HCT116 (cell line): Measurements from ENCODE around the gene SLC6A19.

Experiments
- CTCF ChIP-seq, 3 experiments: fragments of 200-600 bp in 1 of 3; sonication (generic) in 1 of 3; IDR thresholded peaks in 2 of 3; conservative IDR thresholded peaks in 1 of 3; 2 replicates each; pipeline ENCODE4 v1.5.1; 2012 to 2017; ENCODE audit warnings: low read depth in 2 of 3, low read length in 2 of 3, antibody characterized with exemption in 1 of 3, borderline replicate concordance in 1 of 3, control low read depth in 1 of 3, mild to moderate bottlenecking in 1 of 3, mixed read lengths in 1 of 3, mixed run types in 1 of 3, moderate library complexity in 1 of 3; ENCODE audit not compliant: insufficient read depth in 1 of 3
- EZH2 ChIP-seq: fragments of 200-600 bp; sonication (generic); IDR thresholded peaks from 2 replicates; pipeline ENCODE4 v1.6.1; 2017; ENCODE audit warnings: antibody characterized with exemption, mixed run types
- POLR2A ChIP-seq: IDR thresholded peaks from 2 replicates; pipeline ENCODE4 v1.7.0; 2011; ENCODE audit warnings: borderline replicate concordance; ENCODE audit not compliant: insufficient read depth, insufficient read length; ENCODE audit errors: extremely low read depth
- POLR2AphosphoS5 ChIP-seq: IDR thresholded peaks from 2 replicates; pipeline ENCODE4 v1.6.1; 2011; ENCODE audit warnings: mild to moderate bottlenecking, low read depth, low read length, moderate library complexity
- RAD21 ChIP-seq: IDR thresholded peaks from 2 replicates; pipeline ENCODE4 v1.6.1; 2012; ENCODE audit warnings: low read depth, mild to moderate bottlenecking
- ZFX ChIP-seq: fragments of 450-650 bp; IDR thresholded peaks from 2 replicates; pipeline ENCODE4 v1.6.1; 2017
- ZNF274 ChIP-seq: fragments of 200-500 bp; sonication (Bioruptor generic); IDR thresholded peaks from 2 replicates; pipeline ENCODE4 v1.6.1; 2014; ENCODE audit warnings: mild to moderate bottlenecking, low read depth, low read length, inconsistent platforms
- TF ChIP-seq, protein P1 (sequence below): IDR thresholded peaks from 2 replicates; pipeline ENCODE4 v1.6.1; 2012
- TF ChIP-seq, protein P2 (sequence below): IDR thresholded peaks from 2 replicates; pipeline ENCODE4 v1.6.1; 2012; ENCODE audit warnings: low read depth

GRCh38 chr5:1185038-1185627 is 16.3 kb upstream of the SLC6A19 start:
- TF ChIP-seq, protein P1, sequence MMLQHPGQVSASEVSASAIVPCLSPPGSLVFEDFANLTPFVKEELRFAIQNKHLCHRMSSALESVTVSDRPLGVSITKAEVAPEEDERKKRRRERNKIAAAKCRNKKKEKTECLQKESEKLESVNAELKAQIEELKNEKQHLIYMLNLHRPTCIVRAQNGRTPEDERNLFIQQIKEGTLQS, result no peak
- TF ChIP-seq, protein P2, sequence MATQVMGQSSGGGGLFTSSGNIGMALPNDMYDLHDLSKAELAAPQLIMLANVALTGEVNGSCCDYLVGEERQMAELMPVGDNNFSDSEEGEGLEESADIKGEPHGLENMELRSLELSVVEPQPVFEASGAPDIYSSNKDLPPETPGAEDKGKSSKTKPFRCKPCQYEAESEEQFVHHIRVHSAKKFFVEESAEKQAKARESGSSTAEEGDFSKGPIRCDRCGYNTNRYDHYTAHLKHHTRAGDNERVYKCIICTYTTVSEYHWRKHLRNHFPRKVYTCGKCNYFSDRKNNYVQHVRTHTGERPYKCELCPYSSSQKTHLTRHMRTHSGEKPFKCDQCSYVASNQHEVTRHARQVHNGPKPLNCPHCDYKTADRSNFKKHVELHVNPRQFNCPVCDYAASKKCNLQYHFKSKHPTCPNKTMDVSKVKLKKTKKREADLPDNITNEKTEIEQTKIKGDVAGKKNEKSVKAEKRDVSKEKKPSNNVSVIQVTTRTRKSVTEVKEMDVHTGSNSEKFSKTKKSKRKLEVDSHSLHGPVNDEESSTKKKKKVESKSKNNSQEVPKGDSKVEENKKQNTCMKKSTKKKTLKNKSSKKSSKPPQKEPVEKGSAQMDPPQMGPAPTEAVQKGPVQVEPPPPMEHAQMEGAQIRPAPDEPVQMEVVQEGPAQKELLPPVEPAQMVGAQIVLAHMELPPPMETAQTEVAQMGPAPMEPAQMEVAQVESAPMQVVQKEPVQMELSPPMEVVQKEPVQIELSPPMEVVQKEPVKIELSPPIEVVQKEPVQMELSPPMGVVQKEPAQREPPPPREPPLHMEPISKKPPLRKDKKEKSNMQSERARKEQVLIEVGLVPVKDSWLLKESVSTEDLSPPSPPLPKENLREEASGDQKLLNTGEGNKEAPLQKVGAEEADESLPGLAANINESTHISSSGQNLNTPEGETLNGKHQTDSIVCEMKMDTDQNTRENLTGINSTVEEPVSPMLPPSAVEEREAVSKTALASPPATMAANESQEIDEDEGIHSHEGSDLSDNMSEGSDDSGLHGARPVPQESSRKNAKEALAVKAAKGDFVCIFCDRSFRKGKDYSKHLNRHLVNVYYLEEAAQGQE, result no peak
- no peak for TF ChIP-seq CTCF (IDR thresholded peaks at IDR 0.05 in 2 of 3, conservative IDR thresholded peaks at IDR 0.05 in 1 of 3; ENCODE audit: borderline replicate concordance in 1 of 3, insufficient read depth in 1 of 3, low read depth in 2 of 3, low read length in 2 of 3)
- no peak for TF ChIP-seq RAD21
- no peak for TF ChIP-seq EZH2
- TF ChIP-seq POLR2AphosphoS5, result no peak
- TF ChIP-seq POLR2A, result no peak
- TF ChIP-seq ZFX, result no peak
- TF ChIP-seq ZNF274, result no peak
